ENCODE results near the gene FANCG. TPM values are rescaled to one million over a fixed set of nuclear protein-coding genes. Genes with fewer than 3 reads are reported as not detected.

The FANCG gene
- total RNA-seq, 1 donor from 2014 or later: 45.4 TPM

DNA sequence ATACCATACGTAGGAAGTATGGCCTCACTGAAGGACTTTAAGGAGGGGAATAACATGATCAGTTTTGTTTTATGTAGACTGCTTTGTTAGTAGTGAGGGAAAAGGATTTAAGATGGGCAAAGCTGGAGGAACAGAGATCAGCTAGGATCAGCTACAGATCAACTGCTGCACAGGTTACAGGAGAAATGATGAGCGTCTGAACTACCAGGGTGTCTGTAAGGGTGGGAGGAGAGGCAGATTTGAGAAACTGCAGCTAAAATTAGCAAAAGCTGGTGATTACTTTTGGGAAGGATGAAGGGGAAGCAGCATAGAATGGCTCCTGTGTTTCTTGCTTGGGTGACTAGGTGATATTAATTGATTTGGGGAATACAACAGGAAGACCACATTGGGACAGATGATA, 46.6 kb downstream of the FANCG start:
- Histone ChIP-seq H3K27me3 (no peaks in the 10 kb centered on the region), H3K36me3 (peaks cover 0 to 2% of the 10 kb centered on the region in 2 donors), H3K4me1 (no peaks in the 10 kb centered on the region), H3K4me3 (no peak overlapping the region), H3K27ac (no peak overlapping the region), H3K9me3 (no peaks in the 10 kb centered on the region)
- TF ChIP-seq, protein P1, sequence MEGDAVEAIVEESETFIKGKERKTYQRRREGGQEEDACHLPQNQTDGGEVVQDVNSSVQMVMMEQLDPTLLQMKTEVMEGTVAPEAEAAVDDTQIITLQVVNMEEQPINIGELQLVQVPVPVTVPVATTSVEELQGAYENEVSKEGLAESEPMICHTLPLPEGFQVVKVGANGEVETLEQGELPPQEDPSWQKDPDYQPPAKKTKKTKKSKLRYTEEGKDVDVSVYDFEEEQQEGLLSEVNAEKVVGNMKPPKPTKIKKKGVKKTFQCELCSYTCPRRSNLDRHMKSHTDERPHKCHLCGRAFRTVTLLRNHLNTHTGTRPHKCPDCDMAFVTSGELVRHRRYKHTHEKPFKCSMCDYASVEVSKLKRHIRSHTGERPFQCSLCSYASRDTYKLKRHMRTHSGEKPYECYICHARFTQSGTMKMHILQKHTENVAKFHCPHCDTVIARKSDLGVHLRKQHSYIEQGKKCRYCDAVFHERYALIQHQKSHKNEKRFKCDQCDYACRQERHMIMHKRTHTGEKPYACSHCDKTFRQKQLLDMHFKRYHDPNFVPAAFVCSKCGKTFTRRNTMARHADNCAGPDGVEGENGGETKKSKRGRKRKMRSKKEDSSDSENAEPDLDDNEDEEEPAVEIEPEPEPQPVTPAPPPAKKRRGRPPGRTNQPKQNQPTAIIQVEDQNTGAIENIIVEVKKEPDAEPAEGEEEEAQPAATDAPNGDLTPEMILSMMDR (IDR thresholded peaks at IDR 0.05): no peak
- no peak for DNase-seq (ENCODE audit: low spot score in 2 of 2)
- intact Hi-C loops (cut with DNase I): no loop called here

DNA sequence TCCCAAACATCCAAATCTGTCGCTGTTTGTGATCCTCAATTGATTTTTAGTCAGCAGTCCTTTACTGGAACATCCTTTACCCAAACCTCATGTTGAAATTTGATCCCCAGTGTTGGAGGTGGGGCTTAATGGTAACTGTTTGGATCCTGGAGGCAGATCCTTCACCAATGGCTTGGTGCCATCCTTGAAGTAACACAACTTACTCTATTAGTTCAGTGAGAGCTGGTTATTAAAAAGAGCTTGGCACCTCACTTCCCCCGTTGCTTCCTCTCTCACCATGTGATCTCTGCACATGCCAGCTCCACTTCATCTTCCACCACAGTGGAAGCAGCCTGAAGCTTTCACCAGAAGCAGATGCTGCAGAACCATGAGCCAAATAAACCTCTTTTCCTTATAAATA, 49.9 kb downstream of the FANCG start:
- intact Hi-C loops (cut with DNase I): no loop called here
- Histone ChIP-seq H3K9me3 (no peaks in the 10 kb centered on the region), H3K4me1 (no peaks in the 10 kb centered on the region), H3K4me3 (no peak overlapping the region), H3K27me3 (no peaks in the 10 kb centered on the region), H3K27ac (no peak overlapping the region), H3K36me3 (no peaks in the 10 kb centered on the region)
- no peak for DNase-seq (ENCODE audit: low spot score in 2 of 2)
- TF ChIP-seq, protein P1 (IDR thresholded peaks at IDR 0.05): no peak

DNA sequence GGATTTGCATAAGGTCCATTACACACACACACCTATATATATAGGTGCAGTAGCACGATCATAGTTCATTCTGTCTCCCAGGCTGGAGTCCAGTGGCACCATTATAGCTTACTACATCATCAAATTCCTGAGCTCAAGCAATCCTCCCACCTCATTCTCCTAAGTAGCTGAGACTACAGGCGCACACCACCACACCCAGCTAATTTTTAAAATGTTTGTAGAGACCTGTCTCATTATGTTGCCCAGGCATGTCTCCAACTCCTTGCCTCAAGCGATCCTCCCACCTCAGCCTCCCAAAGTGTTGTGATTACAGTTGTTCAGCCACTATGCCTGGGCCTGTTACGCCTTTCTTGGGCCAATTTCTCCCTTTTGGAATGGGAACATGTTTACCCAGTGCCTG, 50.5 kb downstream of the FANCG start:
- TF ChIP-seq, protein P1 (IDR thresholded peaks at IDR 0.05): no peak
- no peaks in the 10 kb centered on the region for H3K27me3 ChIP-seq
- no peak overlapping the region for H3K27ac ChIP-seq
- intact Hi-C loops (cut with DNase I): no loop called here
- no peaks in the 10 kb centered on the region for H3K9me3 ChIP-seq
- H3K4me3 ChIP-seq: no peak overlapping the region
- no peak for DNase-seq (ENCODE audit: low spot score in 2 of 2)
- H3K4me1 ChIP-seq: no peaks in the 10 kb centered on the region
- peaks cover under 1 to 2% of the 10 kb centered on the region in 2 donors for H3K36me3 ChIP-seq

DNA sequence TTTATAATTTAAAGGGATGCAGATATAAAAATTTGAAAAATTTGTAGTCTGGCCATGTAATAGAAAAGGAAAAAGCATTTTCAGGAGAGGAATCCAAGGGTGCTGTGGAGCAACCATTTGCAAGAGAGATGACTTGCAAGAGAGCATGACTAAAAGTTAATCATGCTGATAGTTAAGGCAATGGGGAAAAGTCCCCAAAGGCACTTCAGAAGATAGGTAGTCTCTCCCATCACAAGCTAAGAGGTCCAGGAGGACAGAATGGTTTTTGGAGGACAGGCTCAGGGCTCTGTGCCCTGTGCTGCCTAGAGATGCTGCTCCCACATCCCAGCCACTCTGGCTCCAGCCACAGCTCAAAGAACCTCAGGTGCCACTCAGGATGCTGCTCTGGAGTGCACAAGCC, 51.4 kb downstream of the FANCG start:
- H3K27ac ChIP-seq: no peak overlapping the region
- H3K4me1 ChIP-seq: no peaks in the 10 kb centered on the region
- H3K27me3 ChIP-seq: no peaks in the 10 kb centered on the region
- TF ChIP-seq, protein P1 (IDR thresholded peaks at IDR 0.05): no peak
- intact Hi-C loops (cut with DNase I): no loop called here
- H3K4me3 ChIP-seq: no peak overlapping the region
- H3K9me3 ChIP-seq: no peaks in the 10 kb centered on the region
- no peak for DNase-seq (ENCODE audit: low spot score in 2 of 2)
- peaks cover 4 to 5% of the 10 kb centered on the region in 2 donors for H3K36me3 ChIP-seq

DNA sequence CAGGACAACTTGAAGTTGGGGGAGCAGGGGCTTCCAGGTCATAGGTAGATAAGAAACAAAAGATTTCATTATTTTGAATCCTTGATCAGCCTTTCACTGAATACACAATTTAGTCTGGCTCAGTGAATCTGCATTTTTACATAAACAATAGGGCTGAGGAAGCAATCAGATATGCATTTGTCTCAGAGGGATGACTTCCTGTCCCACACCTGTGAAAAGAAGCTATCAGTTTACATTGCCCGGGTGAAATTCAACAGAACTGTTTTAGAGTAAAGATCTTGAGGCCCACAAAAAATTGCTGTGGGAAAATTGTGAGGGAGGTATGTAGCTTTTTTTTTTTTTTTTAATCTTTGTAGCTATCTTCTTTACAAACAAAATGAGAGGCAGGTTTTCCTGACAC, 51.9 kb downstream of the FANCG start:
- DNase-seq (ENCODE audit: low spot score in 2 of 2): no peak
- H3K9me3 ChIP-seq: no peaks in the 10 kb centered on the region
- no peak overlapping the region for H3K27ac ChIP-seq
- intact Hi-C loops (cut with DNase I): no loop called here
- TF ChIP-seq, protein P1 (IDR thresholded peaks at IDR 0.05): no peak
- peaks cover 4 to 5% of the 10 kb centered on the region in 2 donors for H3K36me3 ChIP-seq
- no peak overlapping the region for H3K4me3 ChIP-seq
- H3K27me3 ChIP-seq: no peaks in the 10 kb centered on the region
- no peaks in the 10 kb centered on the region for H3K4me1 ChIP-seq

DNA sequence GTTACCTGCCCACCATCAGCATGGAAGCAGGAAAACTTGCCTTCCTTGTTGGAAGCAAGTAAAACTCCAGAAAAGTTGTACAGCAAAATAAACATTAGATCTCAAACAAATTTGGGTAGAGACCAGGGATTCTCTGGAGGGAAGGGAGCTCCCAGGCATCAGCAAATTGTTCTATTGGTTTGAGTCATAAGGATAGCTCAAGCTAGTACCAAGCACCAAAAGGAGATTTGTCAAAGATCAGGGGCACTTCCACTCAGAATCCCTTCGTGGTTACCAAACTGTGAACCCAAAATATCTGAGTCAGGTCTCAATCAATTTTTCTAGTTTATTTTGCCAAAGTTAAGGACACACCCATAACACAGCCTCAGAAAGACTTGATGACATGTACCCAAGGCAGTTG, 52.4 kb downstream of the FANCG start:
- Histone ChIP-seq H3K27me3 (no peaks in the 10 kb centered on the region), H3K4me3 (no peak overlapping the region), H3K9me3 (no peaks in the 10 kb centered on the region), H3K4me1 (no peaks in the 10 kb centered on the region), H3K27ac (no peak overlapping the region), H3K36me3 (peaks cover 4 to 8% of the 10 kb centered on the region in 2 donors)
- no peak for DNase-seq (ENCODE audit: low spot score in 2 of 2)
- TF ChIP-seq, protein P1 (IDR thresholded peaks at IDR 0.05): no peak
- intact Hi-C loops (cut with DNase I): no loop called here

Data from ascending aorta (tissue), 2 donors.